ENCODE data around the gene PRAC2. TPM values are rescaled to one million over a fixed set of nuclear protein-coding genes. Genes with fewer than 3 reads are reported as not detected.

Gene PRAC2
- total RNA-seq, 4 donors from 2014 or later: 4.1 TPM; not detected in 3

GRCh38 chr17:48751733-48752398, 28.9 kb downstream of the PRAC2 start:
- Histone ChIP-seq H3K36me3 (no peaks in the 10 kb centered on the region), H3K9me3 (no peaks in the 10 kb centered on the region), H3K4me3 (no peak overlapping the region), H3K27me3 (peaks cover 100% of the 10 kb centered on the region), H3K27ac (no peak overlapping the region), H3K4me1 (peaks cover 0 to 31% (median 16%) of the 10 kb centered on the region in 4 donors)
- no peak for TF ChIP-seq EP300 (IDR thresholded peaks at IDR 0.05; ENCODE audit: low read depth)
- no peak for TF ChIP-seq CTCF (IDR thresholded peaks at IDR 0.05)
- TF ChIP-seq POLR2AphosphoS5 (IDR thresholded peaks at IDR 0.05): no peak
- TF ChIP-seq POLR2A (IDR thresholded peaks at IDR 0.05): no peak
- intact Hi-C loops (cut with DNase I; ENCODE audit: low total_unique reads) (no loop called here), in situ Hi-C loops (cut with MboI; ENCODE audit: low pct_ligation_motif_present in 1 of 4, low pct_unique_long_range_greater_than_20kb in 1 of 4, low sequenced_read_pairs in 3 of 4) (no loop called here)
- 18 to 32% methylated on average over 7 to 13 of the region's 13 CpGs for WGBS, 2 donors (ENCODE audit: low coverage in 1 of 2)
- DNase-seq: no peak

- peaks cover 0 to 39% (median 22%) of the 10 kb centered on the region in 4 donors for H3K4me1 ChIP-seq
- H3K27me3 ChIP-seq: peaks cover 100% of the 10 kb centered on the region
- DNase-seq: no peak
- H3K9me3 ChIP-seq: no peaks in the 10 kb centered on the region
- H3K36me3 ChIP-seq: no peaks in the 10 kb centered on the region
- intact Hi-C loops (cut with DNase I; ENCODE audit: low total_unique reads) (no loop called here), in situ Hi-C loops (cut with MboI; ENCODE audit: low pct_ligation_motif_present in 1 of 4, low pct_unique_long_range_greater_than_20kb in 1 of 4, low sequenced_read_pairs in 3 of 4) (no loop called here)
- H3K4me3 ChIP-seq: no peak overlapping the region
- TF ChIP-seq EP300 (IDR thresholded peaks at IDR 0.05; ENCODE audit: low read depth) (no peak), POLR2A (IDR thresholded peaks at IDR 0.05) (no peak), POLR2AphosphoS5 (IDR thresholded peaks at IDR 0.05) (no peak), CTCF (IDR thresholded peaks at IDR 0.05) (no peak)
- no peak overlapping the region for H3K27ac ChIP-seq
- WGBS, 2 donors (ENCODE audit: low coverage in 1 of 2): 7 to 10% methylated on average over 4 to 41 of the region's 43 CpGs
Observed at GRCh38 chr17:48752399-48753288, 29.7 kb downstream of the PRAC2 start.

GRCh38 chr17:48753794-48754499, 31.0 kb downstream of the PRAC2 start:
- Histone ChIP-seq H3K4me1 (peaks cover 0 to 48% (median 25%) of the 10 kb centered on the region in 4 donors), H3K36me3 (no peaks in the 10 kb centered on the region), H3K27ac (no peak overlapping the region), H3K4me3 (no peak overlapping the region), H3K27me3 (peaks cover 93% of the 10 kb centered on the region), H3K9me3 (no peaks in the 10 kb centered on the region)
- intact Hi-C loops (cut with DNase I; ENCODE audit: low total_unique reads) (no loop called here), in situ Hi-C loops (cut with MboI; ENCODE audit: low pct_ligation_motif_present in 1 of 4, low pct_unique_long_range_greater_than_20kb in 1 of 4, low sequenced_read_pairs in 3 of 4) (no loop called here)
- TF ChIP-seq EP300 (IDR thresholded peaks at IDR 0.05; ENCODE audit: low read depth) (no peak), POLR2AphosphoS5 (IDR thresholded peaks at IDR 0.05) (no peak), POLR2A (IDR thresholded peaks at IDR 0.05) (no peak), CTCF (IDR thresholded peaks at IDR 0.05) (no peak)
- 18% methylated on average over 3 to 22 of the region's 22 CpGs for WGBS, 2 donors (ENCODE audit: low coverage in 1 of 2)
- no peak for DNase-seq

Data from transverse colon (tissue), 4 donors.